EH (cell line): ENCODE results near the gene KCNIP1.
"Not testable (repeated sequence)": the region's sequence is repeated elsewhere in the genome, so short reads cannot be mapped to it uniquely, and the experiment has no call there.

Source experiments
- DNase-seq: peaks from one replicate; pipeline ENCODE4 v3.0.0-alpha.2; 2015; ENCODE audit warnings: low read depth

The KCNIP1 gene

DNA sequence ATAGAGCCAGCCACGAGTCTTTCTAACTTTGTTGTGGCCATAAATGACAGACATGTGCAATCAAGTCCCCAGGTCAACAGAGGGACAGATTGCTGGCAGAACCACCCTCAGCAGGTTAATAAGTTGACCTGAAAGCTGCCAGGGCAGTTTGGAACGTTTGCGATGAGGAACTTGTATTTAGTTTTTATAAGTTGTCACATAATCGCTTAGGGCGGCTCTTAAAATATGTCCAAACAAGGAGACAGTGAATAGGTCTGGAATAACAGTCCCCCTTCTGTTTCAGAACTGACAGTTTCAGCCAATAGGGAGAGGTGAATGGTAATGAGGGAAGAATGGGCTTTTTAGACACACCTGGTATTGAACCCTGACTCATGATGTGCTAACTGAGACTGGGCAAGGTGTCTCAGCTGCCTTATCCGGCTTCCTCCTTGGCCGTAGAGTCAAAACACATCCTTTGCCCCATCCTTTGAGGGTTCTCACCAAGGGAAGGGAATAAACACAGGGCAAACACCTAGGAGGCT is 246.2 kb downstream of the KCNIP1 start:
- no peak for DNase-seq

DNA sequence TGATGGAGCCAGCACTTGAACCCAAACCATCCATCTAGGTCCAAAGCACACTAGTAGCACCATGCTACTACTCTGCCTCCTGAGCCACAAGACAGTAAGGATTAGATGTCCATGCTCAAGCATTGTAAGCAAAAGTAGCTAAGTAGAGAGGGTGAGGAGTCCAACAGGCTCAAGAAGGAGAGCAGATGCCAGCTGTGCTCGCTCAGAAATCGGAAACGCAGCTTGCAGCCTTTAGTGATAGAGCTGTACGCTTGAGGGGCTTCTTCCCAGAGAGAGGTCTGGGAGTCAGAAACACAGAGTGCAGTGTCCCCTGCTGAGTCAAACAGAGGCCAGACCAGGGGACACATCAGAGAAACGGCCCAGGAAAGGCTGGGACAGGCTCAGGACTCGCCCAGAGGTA is 247.0 kb downstream of the KCNIP1 start:
- no peak for DNase-seq

DNA sequence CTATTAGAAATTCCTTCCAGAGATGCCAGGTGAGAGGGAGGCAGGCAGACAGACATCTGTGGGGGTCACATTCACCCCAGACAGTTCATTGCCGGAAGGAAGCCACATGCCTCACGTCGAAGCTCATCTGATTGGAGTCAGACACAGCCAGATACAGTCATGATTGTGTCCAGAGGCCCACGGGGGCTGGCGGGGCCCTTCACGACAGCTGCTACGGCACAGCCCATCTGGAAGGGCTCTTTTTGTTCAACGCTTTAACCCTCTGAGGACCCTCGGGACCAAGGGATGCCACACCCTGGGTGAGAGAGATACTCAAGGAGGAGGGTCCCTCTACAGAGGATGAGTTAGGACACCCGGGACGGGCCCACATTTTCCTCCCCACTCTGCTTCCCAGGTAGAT is 247.8 kb downstream of the KCNIP1 start:
- DNase-seq: no peak

DNA sequence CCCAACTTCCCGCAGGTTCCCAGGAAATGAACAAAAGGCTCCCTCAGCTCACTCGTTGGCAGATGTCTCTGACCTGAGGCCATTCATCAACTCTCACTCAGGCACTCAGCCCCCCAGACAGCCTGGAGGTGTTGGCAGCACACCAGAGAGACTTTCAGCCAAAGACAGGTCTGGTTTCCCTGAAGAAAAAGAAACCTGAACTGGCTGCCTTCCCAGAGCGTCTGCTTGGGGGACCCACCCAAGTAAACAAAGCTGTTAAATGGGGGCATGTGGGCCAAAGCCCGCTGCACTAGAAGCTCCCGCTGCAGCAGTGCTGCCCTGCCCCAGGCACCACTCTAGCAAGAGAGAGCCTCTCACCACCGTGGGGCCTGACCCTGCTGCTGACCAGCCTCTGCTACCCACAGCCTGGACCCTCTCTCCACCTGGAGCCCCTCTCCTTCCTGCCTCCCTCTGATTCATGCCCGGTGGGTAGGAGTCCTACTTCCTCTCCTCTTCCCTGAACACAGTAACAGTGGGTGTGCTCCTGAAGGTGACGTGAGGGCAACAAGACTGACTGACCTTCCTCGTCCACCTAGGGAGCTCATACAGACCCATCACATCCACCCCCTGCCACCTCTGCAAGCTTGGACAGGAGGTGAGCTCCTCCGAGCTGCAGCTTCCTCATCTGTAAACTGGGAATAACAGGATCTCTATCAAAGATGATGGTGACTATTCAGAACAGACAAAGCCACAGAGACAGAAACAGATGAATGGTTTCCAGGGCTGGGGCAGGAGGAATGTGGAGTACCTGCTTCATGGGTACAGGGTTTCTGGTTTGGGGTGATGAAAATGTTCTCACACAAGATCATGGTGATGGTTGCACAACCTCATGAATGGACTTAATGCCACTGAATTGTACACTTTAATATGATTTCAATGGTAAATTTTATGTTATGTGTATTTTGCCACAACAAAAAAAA is 248.7 kb downstream of the KCNIP1 start:
- no peak for DNase-seq

DNA sequence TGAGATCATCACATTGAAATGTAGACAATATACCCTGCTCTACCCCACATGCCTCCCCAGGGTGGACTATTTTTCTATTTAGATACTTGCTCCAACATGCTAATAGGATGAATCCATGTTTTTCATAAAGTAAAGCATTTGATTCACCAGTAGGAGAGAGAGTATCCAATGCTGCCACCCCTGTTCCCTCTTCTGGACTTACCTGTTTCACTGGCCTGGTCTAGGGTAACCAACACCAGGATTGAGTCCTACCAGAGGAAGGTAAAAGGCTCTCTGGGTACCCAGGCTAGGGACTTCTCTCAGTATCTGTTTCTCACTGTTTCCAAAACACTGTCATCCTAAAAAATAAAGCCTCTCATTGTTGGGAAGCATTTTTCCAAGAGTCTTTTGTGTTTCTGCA is 249.5 kb downstream of the KCNIP1 start:
- DNase-seq: no peak

DNA sequence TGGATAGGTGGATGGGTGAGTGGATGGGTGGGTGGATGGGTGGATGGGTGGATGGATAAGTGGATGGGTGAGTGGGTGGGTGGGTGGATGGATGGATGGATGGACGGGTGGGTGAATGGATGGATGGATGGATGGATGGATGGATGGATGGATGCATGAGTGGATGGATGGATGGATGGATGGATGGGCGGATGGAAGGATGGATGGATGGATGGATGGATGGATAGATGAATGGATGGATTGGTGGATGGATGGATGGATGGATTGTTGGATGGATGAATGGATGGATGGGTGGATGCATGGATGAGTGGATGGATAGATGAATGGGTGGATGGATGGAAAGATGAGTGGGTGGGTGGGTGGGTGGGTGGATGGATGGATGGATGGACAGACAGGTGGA is 250.7 kb downstream of the KCNIP1 start:
- not testable (repeated sequence) for DNase-seq

DNA sequence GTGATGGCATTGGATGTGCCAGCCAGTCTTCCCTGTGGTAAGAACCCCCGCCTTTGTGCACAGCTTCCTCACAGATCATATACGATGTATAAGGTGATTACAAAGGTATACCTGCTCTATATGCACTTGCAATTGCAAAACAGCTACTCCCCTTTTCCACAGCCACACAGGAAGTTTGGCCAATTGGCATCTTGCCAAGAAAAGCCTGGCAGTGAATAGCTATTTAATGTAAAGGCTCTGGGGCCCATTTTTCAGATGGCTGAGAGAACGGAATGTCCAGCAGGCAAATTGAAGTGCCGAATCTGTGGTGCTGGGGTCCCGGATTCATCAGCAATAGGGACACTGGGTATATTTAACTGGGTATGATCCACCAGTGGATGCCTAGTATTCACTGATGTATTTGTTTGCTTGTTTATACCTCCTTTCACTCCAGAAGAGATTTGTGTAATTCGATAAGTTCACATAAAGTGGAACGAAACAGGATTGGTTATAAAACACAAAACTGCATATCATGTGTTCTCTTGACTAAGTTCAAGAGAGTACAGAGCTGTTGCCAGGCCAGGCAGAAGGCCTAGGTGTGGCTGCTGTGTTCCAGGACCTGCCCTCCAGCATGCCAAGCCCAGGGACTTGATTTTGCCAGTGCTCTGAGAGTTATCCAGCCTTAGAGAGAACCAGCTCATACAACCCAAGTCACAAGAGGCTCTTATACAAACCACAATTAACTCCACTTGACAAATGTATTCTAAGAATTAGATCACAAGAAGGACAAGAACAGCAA is 252.0 kb downstream of the KCNIP1 start:
- DNase-seq: no peak

DNA sequence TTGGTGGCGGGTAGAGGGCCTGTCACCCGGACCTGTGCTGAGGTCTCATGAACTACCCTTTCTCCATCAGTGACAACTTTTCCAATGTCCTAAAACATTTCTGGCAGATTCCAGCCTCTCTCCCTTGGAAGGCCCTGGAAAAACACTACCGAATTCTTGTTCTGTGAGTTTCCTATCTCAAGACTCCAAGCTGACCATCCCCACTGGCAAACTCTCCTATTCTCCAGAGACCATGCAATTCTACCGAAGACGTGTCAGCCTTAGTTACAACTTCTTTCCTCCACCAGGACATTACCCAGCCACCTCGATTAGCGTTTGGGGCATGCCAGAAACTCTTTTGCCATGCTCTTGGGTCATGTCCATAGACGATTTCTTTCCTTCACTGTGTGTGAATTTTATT is 252.9 kb downstream of the KCNIP1 start:
- peak; percentile 15 for DNase-seq

DNA sequence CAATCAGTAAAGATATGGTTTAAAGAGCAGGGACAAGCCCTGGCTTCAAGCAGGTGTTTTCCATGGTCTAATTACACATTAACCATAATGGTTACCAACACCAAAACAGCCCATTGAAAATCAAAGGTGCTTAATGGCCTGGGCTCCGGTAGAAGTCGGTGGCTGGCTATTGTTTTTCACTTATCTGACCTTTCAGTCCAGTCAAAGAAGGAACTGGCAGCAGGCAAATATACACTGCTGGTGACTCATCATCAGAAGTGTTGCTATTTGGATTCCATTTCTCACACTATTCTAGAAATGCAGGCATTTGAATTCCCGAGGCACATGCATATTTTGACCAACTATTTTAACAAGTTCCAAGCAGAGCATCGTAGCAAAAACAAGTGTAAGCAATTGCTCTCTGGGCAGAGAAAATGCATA is 253.4 kb downstream of the KCNIP1 start:
- DNase-seq: peak; percentile 71

DNA sequence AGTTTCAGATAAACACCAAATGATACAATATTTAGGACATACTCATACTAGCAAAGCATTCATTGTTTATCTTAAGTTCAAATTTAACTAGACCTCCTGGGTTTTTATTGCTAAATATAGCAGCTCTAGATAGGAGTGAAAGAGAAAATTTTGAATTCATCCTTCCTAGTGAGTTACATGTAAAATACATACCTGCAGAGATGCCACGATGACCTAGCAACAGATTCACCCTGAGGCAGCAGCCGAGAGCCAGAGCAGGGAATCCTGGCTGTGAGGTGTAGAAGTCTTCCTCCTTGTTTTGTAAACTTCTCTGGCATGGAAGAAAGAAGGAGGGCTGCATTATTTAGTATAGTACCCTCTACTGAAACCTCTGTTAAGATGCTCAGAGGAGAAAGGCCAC is 253.8 kb downstream of the KCNIP1 start:
- DNase-seq: no peak

DNA sequence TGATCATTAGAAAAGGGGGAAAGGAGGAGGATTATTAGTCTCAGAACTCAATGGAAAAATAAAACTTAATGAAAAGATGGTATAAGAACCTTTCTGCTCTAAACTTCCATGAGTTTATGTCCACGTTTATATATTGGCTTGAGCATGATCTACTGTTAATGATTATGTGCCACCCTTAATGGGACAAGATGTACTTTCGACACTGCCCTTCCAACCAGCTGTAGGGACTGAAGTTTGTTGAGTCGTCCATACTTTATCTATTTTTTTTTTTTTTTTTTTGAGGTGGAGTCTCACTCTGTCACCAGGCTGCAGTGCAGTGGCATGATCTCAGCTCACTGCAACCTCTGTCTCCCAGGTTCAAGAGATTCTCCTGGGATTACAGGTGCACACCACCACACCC is 254.7 kb downstream of the KCNIP1 start:
- DNase-seq: no peak

DNA sequence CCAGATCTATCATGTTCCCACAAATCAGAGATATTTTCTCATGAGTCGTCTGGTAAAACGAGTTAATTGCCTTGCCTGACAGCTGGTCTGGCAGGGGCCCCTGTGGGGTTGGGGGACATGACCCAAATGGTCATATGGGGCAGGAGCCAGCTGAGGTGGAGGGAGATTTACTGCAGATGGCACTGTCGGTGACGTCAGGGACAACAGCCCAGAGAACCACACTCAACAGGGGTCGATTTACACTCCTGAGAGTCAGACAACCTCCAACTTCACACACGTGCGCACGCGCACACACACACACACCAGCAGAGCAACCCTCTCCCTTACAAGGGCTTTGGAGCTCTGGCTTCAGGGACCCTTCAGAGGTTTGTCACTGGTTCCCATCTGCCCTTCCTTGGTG is 256.3 kb downstream of the KCNIP1 start:
- no peak for DNase-seq

DNA sequence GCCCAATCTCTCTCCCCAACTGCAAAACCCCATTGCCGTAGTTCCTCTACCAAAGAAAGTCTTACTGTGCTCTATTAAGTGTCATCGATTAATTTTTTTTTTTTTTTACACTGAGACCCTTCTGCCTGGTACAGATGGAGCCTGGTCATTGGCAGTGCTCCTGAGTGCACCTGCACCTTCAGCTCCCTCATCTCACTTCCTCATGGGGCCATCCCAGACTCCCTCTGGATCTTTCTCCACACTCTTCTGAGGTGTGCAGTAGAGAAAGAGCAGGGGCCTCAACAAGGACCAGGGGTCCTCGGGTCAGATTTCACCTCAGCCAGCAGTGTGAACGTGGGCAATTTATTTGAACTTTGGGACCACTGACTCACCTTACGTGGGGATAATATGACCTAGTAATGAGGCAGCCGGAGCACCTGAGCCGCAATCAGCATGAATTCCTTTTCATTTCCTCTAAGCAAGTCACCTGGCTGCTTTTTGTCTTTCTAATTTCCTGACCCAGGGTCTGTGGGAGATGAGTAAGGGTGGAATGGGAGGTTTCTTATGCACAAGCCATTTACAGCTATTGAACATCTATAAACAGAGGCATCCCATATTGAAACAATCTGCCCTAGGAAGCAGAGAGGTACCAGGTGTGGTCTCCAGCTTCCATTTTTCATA is 257.4 kb downstream of the KCNIP1 start:
- no peak for DNase-seq

DNA sequence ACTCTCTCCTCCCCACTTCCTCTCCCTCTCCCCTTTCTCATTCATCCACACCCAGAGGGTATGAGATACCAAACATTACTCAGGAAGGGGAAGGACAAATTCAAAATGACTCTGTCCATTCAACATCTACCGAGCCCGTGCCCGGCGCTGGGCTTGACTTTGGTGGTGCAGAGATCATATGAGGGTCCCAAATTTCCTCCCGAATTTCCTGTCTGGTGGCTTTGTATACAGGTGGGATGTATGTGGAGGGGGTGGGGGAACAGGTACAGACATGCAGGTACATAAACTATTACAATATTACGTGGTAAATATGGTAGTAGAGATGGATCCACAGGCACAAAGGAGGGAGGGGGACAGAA is 257.9 kb downstream of the KCNIP1 start:
- no peak for DNase-seq

DNA sequence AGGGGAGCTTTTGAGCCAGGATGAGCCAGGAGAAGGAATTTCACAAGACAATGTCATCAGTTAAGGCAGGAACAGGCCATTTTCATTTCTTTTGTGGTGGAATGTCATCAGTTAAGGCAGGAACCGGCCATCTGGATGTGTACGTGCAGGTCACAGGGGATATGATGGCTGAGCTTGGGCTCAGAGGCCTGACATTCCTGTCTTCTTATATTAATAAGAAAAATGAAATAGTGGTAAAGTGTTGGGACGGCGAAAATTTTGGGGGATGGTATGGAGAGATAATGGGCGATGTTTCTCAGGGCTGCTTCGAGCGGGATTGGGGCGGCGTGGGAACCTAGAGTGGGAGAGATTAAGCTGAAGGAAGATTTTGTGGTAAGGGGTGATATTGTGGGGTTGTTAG is 258.5 kb downstream of the KCNIP1 start:
- not testable (repeated sequence) for DNase-seq

DNA sequence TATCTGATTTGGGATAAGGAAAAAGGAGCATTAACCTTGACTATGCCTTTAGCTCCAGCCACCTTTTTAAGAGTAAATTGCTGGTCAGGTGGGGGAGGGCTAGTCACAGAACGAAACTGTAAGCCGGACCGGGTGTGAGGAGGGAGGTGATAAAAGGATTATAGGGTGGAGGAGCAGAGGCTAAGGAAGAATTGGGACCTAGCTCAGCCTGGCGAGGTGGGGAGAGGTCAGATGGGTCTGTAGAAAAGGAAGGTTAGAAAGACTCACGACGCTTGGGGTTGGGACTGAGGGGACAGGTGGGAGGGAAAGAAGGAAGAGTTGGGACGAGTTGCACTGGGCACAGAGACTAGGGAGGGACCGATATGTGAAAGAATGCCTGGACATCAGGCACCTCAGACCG is 262.0 kb downstream of the KCNIP1 start:
- DNase-seq: not testable (repeated sequence)

DNA sequence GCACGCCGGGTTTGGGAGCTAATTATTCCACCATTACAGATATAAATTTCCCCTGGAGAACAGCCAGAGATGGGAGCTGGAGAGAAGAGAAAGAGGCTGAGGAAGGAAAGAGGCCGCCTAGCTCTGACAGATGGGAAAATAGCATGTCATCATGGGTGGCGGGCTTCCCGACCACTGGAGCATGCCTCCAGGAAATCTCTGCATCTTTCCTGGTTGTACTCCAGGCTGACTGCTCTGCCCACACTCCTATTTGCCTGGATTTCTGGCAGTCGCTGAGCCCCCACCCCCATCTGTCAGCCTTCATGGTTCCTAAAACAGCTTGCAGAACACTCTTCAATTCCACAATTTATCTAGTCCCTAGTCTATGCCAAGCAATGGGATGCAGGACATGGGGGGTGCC is 265.4 kb downstream of the KCNIP1 start:
- no peak for DNase-seq

DNA sequence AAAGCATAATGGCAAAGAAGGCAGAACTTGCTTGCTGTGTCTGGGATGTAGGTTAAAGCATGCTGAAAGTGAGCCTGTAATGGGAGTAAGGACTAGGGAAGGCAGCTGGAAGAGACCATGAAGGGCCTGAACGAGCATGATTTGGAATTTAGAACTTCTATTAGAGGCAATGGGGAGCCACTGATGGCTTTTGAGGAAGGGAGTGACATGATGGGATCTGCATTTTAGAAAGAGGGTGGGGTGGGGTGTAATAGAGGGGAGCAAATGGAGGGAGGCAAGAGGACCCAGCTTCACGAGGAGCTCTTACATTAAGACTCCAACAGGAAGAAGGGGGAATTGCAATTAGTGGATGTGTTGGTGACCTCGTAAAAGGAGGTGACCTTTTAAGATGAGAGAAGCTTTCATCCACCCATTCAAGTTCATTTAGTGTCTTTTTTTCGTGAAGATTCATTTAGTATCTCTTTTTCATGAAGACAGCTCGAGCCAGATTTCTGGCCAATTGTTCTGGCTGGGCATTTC is 266.1 kb downstream of the KCNIP1 start:
- no peak for DNase-seq

DNA sequence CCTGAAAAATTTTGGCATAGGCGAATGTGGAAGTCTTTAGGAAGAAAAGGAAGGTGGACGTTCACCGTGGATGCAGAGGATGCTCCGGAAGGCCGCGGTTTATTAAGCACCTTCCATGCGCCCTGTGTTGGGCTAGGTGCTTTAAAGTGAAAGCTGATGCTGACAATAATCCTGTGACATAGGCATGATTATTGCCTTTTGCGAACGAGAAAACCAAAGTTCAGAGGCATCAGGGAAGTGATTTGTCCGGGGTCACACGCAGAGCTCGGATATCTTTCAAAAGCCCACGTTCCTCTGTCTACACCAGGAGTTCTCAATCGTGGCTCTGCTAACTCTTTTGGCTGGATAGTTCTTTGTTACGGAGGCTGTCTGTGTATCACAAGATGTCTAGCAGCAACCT is 267.7 kb downstream of the KCNIP1 start:
- DNase-seq: no peak

DNA sequence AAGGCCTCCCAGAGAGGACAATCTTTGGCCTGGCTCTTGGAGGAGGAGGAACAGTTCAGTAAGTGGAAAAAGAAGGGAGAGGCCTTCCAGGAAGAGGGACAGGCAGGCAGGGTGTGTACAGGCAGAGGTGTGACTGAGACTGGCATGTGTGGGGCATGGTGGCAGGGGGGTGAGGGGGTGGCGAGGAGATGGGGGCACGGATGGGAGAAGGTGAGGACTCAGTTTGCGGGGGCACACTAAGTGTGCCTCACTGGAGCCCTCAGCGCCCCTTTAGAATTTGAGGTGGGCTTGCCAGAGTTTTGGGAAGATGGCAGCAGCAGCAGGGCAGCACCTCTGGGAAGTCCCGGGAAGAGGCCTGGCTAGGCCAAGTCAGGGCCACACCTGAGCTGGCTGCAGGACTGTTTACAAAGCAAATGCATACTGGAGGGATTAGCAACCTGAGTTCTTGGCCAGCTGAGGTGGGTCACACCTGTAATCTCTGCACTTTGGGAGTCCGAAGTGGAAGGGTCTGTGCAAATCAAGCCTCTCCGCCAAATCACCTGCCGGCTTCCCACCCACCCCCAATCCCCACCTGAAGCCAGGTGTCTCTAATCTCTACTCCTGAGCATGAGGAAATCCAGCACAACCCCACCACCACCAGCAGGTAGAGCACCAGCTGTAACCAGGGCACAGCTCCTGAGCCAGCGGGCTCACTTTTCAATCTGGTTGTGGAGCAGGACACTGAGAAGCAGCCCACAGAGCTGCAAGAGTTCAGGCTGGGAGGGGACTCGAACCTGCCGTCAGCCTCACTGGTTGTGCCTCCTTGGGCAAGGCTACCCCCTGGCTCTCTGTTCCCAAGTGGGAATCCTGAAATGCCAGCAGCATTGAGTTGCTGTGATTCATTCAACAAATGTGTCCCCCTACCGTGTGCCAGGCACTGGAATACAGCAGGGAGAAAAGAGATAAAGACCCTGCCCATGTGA is 269.5 kb downstream of the KCNIP1 start:
- DNase-seq: no peak

DNA sequence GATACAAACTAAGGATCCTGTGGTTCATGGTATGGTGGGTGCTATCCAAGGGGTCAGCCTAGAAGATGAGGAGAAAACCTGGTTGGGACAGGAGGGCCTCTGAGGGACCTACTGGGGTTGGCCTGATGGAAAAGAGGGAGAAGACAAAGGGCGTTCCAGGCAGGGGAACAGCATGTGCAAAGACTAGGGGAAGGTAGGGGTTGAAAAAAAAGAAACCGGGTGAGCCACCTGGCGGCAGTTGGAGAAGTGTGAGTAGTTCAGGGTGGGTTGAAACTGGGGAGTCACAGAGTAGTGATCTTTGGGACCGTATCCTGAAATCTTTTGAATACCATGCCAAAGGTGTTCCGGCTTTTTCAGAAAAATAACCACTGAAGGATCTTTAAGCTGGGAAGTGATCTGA is 271.0 kb downstream of the KCNIP1 start:
- no peak for DNase-seq
